NB4 (cell line): ENCODE results near the gene COX10.

Experiments used
- CTCF ChIP-seq: IDR thresholded peaks from one replicate; pipeline ENCODE4 v1.5.1; 2012; ENCODE audit warnings: low read depth, low read length
- MYC ChIP-seq: IDR thresholded peaks from 2 replicates; pipeline ENCODE4 v1.6.1; 2011; ENCODE audit warnings: low read depth, low read length
- POLR2A ChIP-seq: IDR thresholded peaks from 2 replicates; pipeline ENCODE4 v1.6.1; 2011; ENCODE audit warnings: mild to moderate bottlenecking; ENCODE audit not compliant: insufficient read length; ENCODE audit errors: extremely low read depth

DNA sequence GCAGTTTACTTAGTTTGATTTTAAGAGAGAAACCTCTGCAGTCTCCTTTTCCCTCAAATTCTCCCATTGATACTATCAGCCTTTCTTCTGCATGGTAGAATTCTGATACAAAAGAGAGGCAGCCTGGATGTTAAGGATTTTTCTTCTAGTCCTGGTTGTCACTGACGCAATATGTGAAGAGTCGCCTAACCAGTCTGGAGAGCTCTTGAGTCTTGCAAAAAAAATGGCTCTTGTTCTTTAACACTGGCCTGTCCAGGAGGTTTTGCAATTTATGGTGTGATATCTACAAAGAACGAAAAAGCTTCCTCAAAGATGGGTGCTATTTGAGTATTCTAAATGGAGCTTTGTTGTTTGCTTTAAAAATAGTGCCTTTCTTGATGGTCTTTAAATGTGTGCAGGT, 28.9 kb downstream of the COX10 start:
- TF ChIP-seq CTCF (no peak), POLR2A (no peak), MYC (no peak)
